Endothelial cell of umbilical vein (primary cell): Measurements from ENCODE around the gene BCAS4. TPM values are rescaled to one million over a fixed set of nuclear protein-coding genes. Genes with fewer than 3 reads are reported as not detected.

Source experiments
- BruUV-seq: library from RNA; stranded (reverse); fragments of 400-500 nt; replicated peaks from 2 replicates; lab custom pipeline; 2021; lab: Mats Ljungman, UMichigan
- CTCF ChIA-PET: fragments of 300-600, 350-600 bp; sonication (Branson Sonifier 250); formaldehyde crosslinking; loops from one replicate; lab custom pipeline; 2021; ENCODE audit warnings: antibody characterized with exemption, inconsistent platforms; lab: Charles Lee
- POLR2A ChIA-PET: fragments of 300-600, 350-600 bp; sonication (Branson Sonifier 250); formaldehyde crosslinking; loops from one replicate; lab custom pipeline; 2021; ENCODE audit warnings: antibody characterized with exemption, inconsistent platforms; lab: Charles Lee
- DNase-seq: peaks from one replicate; pipeline ENCODE4 v3.0.0-alpha.2; 2011; ENCODE audit warnings: low read depth, low spot score
- FAIRE-seq: peaks from 2 replicates; lab custom pipeline; 2011; peaks lifted over from hg19 to GRCh38; lab: Jason Lieb, UNC
- H2AFZ ChIP-seq: 2 replicates; pipeline ENCODE4 v1.6.0; 2012; ENCODE audit warnings: low read depth, low read length, control low read depth, inconsistent platforms
- H3K27ac ChIP-seq: 2 replicates; pipeline ENCODE4 v1.5.1; 2011; ENCODE audit warnings: low read depth, mild to moderate bottlenecking, control low read depth, low read length, moderate library complexity; ENCODE audit not compliant: insufficient read depth
- H3K27me3 ChIP-seq, 2 experiments: 2 replicates each; pipeline versions ENCODE4 v1.6.0 to v1.6.1; 2011; ENCODE audit warnings: low read length in 2 of 2, mixed read lengths in 1 of 2; ENCODE audit not compliant: control insufficient read depth in 2 of 2, insufficient read depth in 2 of 2
- H3K36me3 ChIP-seq, 2 experiments: 2 replicates in 1 of 2; 3 replicates in 1 of 2; pipeline ENCODE4 v1.5.1; 2011; ENCODE audit warnings: low read length in 2 of 2, mild to moderate bottlenecking in 1 of 2, moderate library complexity in 1 of 2; ENCODE audit not compliant: control insufficient read depth in 2 of 2, insufficient read depth in 2 of 2; ENCODE audit errors: extremely low read depth in 1 of 2
- H3K4me1 ChIP-seq: 3 replicates; pipeline ENCODE4 v1.5.1; 2011; ENCODE audit warnings: mild to moderate bottlenecking, low read length; ENCODE audit not compliant: control insufficient read depth, insufficient read depth; ENCODE audit errors: extremely low read depth
- H3K4me2 ChIP-seq: 2 replicates; pipeline ENCODE4 v1.6.1; 2011; ENCODE audit warnings: low read length, control low read depth, mixed read lengths; ENCODE audit not compliant: insufficient read depth
- H3K4me3 ChIP-seq, 3 experiments: fragments of 200-600 bp in 1 of 3; sonication (generic), shearing (Covaris generic) in 1 of 3; replicated peaks in 1 of 3; 2 replicates each; pipeline ENCODE4 v1.5.1; 2011 to 2016; ENCODE audit warnings: control low read depth in 3 of 3, low read length in 3 of 3, mild to moderate bottlenecking in 2 of 3, inconsistent platforms in 1 of 3, low read depth in 1 of 3, moderate library complexity in 1 of 3; ENCODE audit not compliant: insufficient read depth in 1 of 3
- H3K79me2 ChIP-seq: 2 replicates; pipeline ENCODE4 v1.6.0; 2012; ENCODE audit warnings: low read length, inconsistent platforms; ENCODE audit not compliant: control insufficient read depth, insufficient read depth
- H3K9ac ChIP-seq: replicated peaks from 2 replicates; pipeline ENCODE3; 2011; ENCODE audit warnings: low read length, control low read depth; ENCODE audit not compliant: insufficient read depth; ENCODE audit errors: extremely low read depth
- H3K9me1 ChIP-seq: replicated peaks from 3 replicates; pipeline ENCODE4 v1.6.0; 2011; ENCODE audit warnings: mild to moderate bottlenecking, low read length; ENCODE audit not compliant: control insufficient read depth, insufficient read depth; ENCODE audit errors: extremely low read depth
- H3K9me3 ChIP-seq: replicated peaks from 2 replicates; pipeline ENCODE4 v1.5.1; 2012; ENCODE audit warnings: low read length, inconsistent platforms; ENCODE audit not compliant: control insufficient read depth, insufficient read depth
- H4K20me1 ChIP-seq: replicated peaks from 2 replicates; pipeline ENCODE3; 2011; ENCODE audit warnings: mild to moderate bottlenecking, low read length; ENCODE audit not compliant: control insufficient read depth, insufficient read depth; ENCODE audit errors: extremely low read depth
- GATA2 ChIP-seq: IDR thresholded peaks from 2 replicates; pipeline ENCODE4 v1.7.0; 2011; ENCODE audit warnings: low read depth, mild to moderate bottlenecking, moderate library complexity, mixed read lengths, low read length; ENCODE audit not compliant: insufficient read length, insufficient read depth
- JUN ChIP-seq: IDR thresholded peaks from 2 replicates; pipeline ENCODE4 v1.6.1; 2011; ENCODE audit warnings: borderline replicate concordance, low read depth; ENCODE audit not compliant: insufficient read length, insufficient read depth
- MAX ChIP-seq: IDR thresholded peaks from 2 replicates; pipeline ENCODE4 v1.6.1; 2011; ENCODE audit not compliant: insufficient read depth, insufficient read length
- MYC ChIP-seq: IDR thresholded peaks from one replicate; pipeline ENCODE4 v1.6.1; 2011; ENCODE audit warnings: mild to moderate bottlenecking, low read depth, low read length
- POLR2A ChIP-seq: IDR thresholded peaks from 2 replicates; pipeline ENCODE4 v1.6.1; 2012; ENCODE audit warnings: low read depth, mild to moderate bottlenecking, control low read depth, low read length
- dilution Hi-C: fragments of 300-500 bp; cut with MboI; formaldehyde crosslinking; loops from one replicate; pipeline ENCODE4 v1.15.0; 2019; ENCODE audit warnings: low sequenced_read_pairs; ENCODE audit not compliant: extremely low pct_ligation_motif_present
- intact Hi-C: fragments of 100-400 bp; cut with micrococcal nuclease; formaldehyde crosslinking; loops from one replicate; pipeline ENCODE4 v1.10.0; 2022
- polyA plus RNA-seq, 4 experiments: library from polyadenylated mRNA; depleted of rRNA in 3 of 4; stranded (reverse) in 3 of 4; unstranded in 1 of 4; fragments of >200 nt; gene quantifications; 2 replicates each; pipeline versions ENCODE4 v1.2.1 to v1.2.3, GENCODE V29; 2011 to 2012; ENCODE audit warnings: missing spikeins in 1 of 4
- total RNA-seq: library from RNA; stranded (reverse); gene quantifications from 2 replicates; pipeline ENCODE4 v1.2.3, GENCODE V29; 2021
- TF ChIP-seq, protein P1 (sequence below), 2 donors: IDR thresholded peaks; 1 replicate in 1 of 2; 2 replicates in 1 of 2; pipeline ENCODE4 v1.5.1; 2011; ENCODE audit warnings: low read length in 2 of 2, mild to moderate bottlenecking in 2 of 2, moderate library complexity in 2 of 2, control low read depth in 1 of 2, inconsistent platforms in 1 of 2, low read depth in 1 of 2; ENCODE audit not compliant: insufficient read depth in 1 of 2; ENCODE audit errors: extremely low read depth in 1 of 2

The BCAS4 gene
- total and polyA plus RNA-seq, 2 donors (not counting 3 experiments of a cell fraction or from before 2014, with no cell fraction given) = 1.0 to 1.5 TPM

- Histone ChIP-seq H3K9ac (no peak overlapping the region), H3K4me3 (no peak overlapping the region), H3K4me2 (no peak overlapping the region), H4K20me1 (no peaks in the 10 kb centered on the region), H2AFZ (no peak overlapping the region), H3K36me3 (no peaks in the 10 kb centered on the region), H3K27ac (no peak overlapping the region), H3K4me1 (peaks cover 4% of the 10 kb centered on the region), H3K9me1 (no peaks in the 10 kb centered on the region), H3K27me3 (peaks cover 0 to 4% of the 10 kb centered on the region in 2 experiments), H3K9me3 (no peaks in the 10 kb centered on the region), H3K79me2 (no peaks in the 10 kb centered on the region)
- dilution Hi-C loops (no loop called here), intact Hi-C loops (no loop called here)
- POLR2A ChIA-PET = no interaction called here
- TF ChIP-seq GATA2 (no peak), POLR2A (no peak), MYC (no peak), JUN (no peak), MAX (no peak)
- TF ChIP-seq, protein P1, sequence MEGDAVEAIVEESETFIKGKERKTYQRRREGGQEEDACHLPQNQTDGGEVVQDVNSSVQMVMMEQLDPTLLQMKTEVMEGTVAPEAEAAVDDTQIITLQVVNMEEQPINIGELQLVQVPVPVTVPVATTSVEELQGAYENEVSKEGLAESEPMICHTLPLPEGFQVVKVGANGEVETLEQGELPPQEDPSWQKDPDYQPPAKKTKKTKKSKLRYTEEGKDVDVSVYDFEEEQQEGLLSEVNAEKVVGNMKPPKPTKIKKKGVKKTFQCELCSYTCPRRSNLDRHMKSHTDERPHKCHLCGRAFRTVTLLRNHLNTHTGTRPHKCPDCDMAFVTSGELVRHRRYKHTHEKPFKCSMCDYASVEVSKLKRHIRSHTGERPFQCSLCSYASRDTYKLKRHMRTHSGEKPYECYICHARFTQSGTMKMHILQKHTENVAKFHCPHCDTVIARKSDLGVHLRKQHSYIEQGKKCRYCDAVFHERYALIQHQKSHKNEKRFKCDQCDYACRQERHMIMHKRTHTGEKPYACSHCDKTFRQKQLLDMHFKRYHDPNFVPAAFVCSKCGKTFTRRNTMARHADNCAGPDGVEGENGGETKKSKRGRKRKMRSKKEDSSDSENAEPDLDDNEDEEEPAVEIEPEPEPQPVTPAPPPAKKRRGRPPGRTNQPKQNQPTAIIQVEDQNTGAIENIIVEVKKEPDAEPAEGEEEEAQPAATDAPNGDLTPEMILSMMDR (IDR thresholded peaks at IDR 0.05; ENCODE audit: extremely low read depth in 1 of 2, insufficient read depth in 1 of 2, low read depth in 1 of 2, low read length in 2 of 2) = no peak
- CTCF ChIA-PET = interaction anchor here (1.0 to 3.4 kb wide), 5 partner anchors 8 to 162 kb away, joined by 4 to 25 read pairs (median 7); no protein-coding TSS in a partner anchor
- FAIRE-seq (no peak), DNase-seq (no peak)
- no TSS peak for BruUV-seq
These were observed 6.5 kb upstream of the BCAS4 start for GRCh38 chr20:50788045-50788991.
